ENCODE data around the gene CACNG8. TPM values are rescaled to one million over a fixed set of nuclear protein-coding genes. Genes with fewer than 3 reads are reported as not detected.
A peak's percentile ranks its signal among the peaks of the same experiment; 100 is the strongest.
"Not testable (repeated sequence)": the region's sequence is repeated elsewhere in the genome, so short reads cannot be mapped to it uniquely, and the experiment has no call there.

CACNG8 gene
- total RNA-seq, 1 experiment from 2014 or later = 0.91 TPM

DNA sequence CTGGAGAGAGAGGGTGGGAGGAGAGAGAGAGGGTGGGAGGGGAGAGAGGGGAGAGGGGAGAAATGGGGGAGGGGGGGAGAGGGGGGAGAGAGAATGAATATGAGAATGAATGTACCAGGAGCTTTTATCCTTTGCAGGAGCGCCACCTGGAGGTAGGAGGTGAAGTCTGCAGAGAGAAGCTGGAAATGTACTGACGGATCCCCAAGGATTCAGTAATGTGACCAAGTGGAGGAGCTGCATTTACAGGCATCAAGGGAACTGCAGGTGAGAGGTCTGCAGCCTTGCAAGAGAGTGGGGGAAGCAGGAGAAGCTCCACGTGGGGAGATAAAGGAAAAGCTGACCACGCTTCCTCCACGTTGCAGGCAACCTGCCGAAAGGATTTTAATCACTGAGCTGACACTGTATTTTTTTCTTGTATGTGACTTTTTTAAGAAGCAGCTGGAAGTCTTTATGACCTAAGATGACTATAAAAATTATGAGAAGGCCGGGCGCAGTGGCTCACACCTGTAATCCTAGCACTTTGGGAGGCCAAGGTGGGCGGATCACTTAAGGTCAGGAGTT, 67.3 kb downstream of the CACNG8 start:
- no peaks in the 10 kb centered on the region for H3K27me3 ChIP-seq (replicated peaks; ENCODE audit: control insufficient read depth, insufficient read depth, low read length)
- Mint-ChIP-seq H3K4me1 (ENCODE audit: low read depth, unreplicated experiment) (peaks cover 16% of the 10 kb centered on the region), H3K4me3 (ENCODE audit: unreplicated experiment) (no peak overlapping the region), H3K27ac (ENCODE audit: unreplicated experiment) (no peak overlapping the region), H3K27me3 (ENCODE audit: insufficient read depth, unreplicated experiment) (no peaks in the 10 kb centered on the region), H3K9me3 (ENCODE audit: unreplicated experiment) (no peaks in the 10 kb centered on the region), H3K36me3 (ENCODE audit: insufficient read depth, unreplicated experiment) (no peaks in the 10 kb centered on the region)
- TF ChIP-seq, protein P1, sequence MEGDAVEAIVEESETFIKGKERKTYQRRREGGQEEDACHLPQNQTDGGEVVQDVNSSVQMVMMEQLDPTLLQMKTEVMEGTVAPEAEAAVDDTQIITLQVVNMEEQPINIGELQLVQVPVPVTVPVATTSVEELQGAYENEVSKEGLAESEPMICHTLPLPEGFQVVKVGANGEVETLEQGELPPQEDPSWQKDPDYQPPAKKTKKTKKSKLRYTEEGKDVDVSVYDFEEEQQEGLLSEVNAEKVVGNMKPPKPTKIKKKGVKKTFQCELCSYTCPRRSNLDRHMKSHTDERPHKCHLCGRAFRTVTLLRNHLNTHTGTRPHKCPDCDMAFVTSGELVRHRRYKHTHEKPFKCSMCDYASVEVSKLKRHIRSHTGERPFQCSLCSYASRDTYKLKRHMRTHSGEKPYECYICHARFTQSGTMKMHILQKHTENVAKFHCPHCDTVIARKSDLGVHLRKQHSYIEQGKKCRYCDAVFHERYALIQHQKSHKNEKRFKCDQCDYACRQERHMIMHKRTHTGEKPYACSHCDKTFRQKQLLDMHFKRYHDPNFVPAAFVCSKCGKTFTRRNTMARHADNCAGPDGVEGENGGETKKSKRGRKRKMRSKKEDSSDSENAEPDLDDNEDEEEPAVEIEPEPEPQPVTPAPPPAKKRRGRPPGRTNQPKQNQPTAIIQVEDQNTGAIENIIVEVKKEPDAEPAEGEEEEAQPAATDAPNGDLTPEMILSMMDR (IDR thresholded peaks at IDR 0.05; ENCODE audit: insufficient read depth in 1 of 2, low read depth in 1 of 2, low read length in 1 of 2, severe bottlenecking in 1 of 2, unreplicated experiment in 1 of 2) = peak; percentile 67 to 69
- intact Hi-C loops (cut with micrococcal nuclease; ENCODE audit: unreplicated experiment) = no loop called here
- H3K9me3 ChIP-seq = no peaks in the 10 kb centered on the region
- CTCF ChIA-PET = interaction anchor here (0.7 to 1.3 kb wide), 26 partner anchors 9 to 371 kb away, joined by 3 to 12 read pairs (median 4); partner anchors contain the start of genes CNOT3, MYADM, PRKCG and TSEN34
- no peak overlapping the region for H3K4me3 ChIP-seq (ENCODE audit: low read depth, low read length)
- H3K4me1 ChIP-seq = no peaks in the 10 kb centered on the region
- no TSS peak for BruUV-seq (replicated peaks)
- no peaks in the 10 kb centered on the region for H3K36me3 ChIP-seq (ENCODE audit: control insufficient read depth, insufficient read depth, low read length)
- POLR2A ChIA-PET = interaction anchor here (0.6 to 0.7 kb wide), 2 partner anchors 162 to 256 kb away, joined by 4 to 15 read pairs; partner anchors contain the start of gene MYADM
- peak; percentile 73 to 77 for DNase-seq

DNA sequence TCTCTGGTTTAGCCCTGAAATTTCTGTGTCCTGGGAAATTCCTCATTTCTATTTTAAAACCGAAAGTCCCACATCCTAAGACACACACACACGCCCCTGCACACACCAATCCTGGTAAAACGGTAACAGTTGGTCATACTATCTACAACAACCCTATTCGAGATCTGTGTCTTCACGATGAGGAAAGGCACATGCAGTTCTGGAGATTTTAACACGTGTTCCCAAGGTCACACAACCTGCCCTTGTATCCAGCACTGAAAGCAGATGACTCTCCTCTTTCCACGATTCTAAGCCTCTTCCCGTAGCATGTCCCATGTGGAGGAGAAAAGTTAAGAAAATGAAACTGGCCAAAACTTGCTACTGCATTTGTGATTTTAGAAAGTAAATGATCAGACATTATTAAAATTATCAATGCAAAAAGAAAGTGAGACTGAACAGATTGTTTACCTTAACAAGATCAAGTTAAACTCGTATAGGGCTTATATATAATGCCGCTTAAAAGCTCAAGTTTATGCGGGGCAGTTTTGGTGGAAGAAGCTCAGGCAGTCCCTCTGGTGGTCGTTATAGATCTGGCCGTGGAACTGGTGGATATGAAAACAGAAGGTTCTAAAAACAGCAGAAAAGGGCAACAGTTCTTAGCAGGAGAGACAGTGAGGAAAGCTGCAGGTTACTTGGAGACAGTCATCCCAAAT, 68.3 kb downstream of the CACNG8 start:
- intact Hi-C loops (cut with micrococcal nuclease; ENCODE audit: unreplicated experiment) = loop anchor here (1.0 kb wide), 1 partner anchor 189 kb away; no protein-coding TSS in a partner anchor
- Mint-ChIP-seq H3K4me1 (ENCODE audit: low read depth, unreplicated experiment) (peaks cover 16% of the 10 kb centered on the region), H3K27ac (ENCODE audit: unreplicated experiment) (no peak overlapping the region), H3K36me3 (ENCODE audit: insufficient read depth, unreplicated experiment) (no peaks in the 10 kb centered on the region), H3K4me3 (ENCODE audit: unreplicated experiment) (no peak overlapping the region), H3K9me3 (ENCODE audit: unreplicated experiment) (no peaks in the 10 kb centered on the region), H3K27me3 (ENCODE audit: insufficient read depth, unreplicated experiment) (no peaks in the 10 kb centered on the region)
- TF ChIP-seq, protein P1 (IDR thresholded peaks at IDR 0.05; ENCODE audit: insufficient read depth in 1 of 2, low read depth in 1 of 2, low read length in 1 of 2, severe bottlenecking in 1 of 2, unreplicated experiment in 1 of 2) = peak in 1 of 2 experiments; percentile 75
- Histone ChIP-seq H3K9me3 (no peaks in the 10 kb centered on the region), H3K36me3 (ENCODE audit: control insufficient read depth, insufficient read depth, low read length) (no peaks in the 10 kb centered on the region), H3K27me3 (replicated peaks; ENCODE audit: control insufficient read depth, insufficient read depth, low read length) (no peaks in the 10 kb centered on the region), H3K4me3 (ENCODE audit: low read depth, low read length) (no peak overlapping the region), H3K4me1 (no peaks in the 10 kb centered on the region)
- BruUV-seq (replicated peaks) = no TSS peak
- ChIA-PET CTCF (interaction anchor here (0.5 to 1.0 kb wide), 8 partner anchors 11 to 432 kb away, joined by 3 to 6 read pairs (median 3); partner anchors contain the start of gene PRKCG), POLR2A (no interaction called here)
- peak in 1 of 2 experiments; percentile 33 for DNase-seq

DNA sequence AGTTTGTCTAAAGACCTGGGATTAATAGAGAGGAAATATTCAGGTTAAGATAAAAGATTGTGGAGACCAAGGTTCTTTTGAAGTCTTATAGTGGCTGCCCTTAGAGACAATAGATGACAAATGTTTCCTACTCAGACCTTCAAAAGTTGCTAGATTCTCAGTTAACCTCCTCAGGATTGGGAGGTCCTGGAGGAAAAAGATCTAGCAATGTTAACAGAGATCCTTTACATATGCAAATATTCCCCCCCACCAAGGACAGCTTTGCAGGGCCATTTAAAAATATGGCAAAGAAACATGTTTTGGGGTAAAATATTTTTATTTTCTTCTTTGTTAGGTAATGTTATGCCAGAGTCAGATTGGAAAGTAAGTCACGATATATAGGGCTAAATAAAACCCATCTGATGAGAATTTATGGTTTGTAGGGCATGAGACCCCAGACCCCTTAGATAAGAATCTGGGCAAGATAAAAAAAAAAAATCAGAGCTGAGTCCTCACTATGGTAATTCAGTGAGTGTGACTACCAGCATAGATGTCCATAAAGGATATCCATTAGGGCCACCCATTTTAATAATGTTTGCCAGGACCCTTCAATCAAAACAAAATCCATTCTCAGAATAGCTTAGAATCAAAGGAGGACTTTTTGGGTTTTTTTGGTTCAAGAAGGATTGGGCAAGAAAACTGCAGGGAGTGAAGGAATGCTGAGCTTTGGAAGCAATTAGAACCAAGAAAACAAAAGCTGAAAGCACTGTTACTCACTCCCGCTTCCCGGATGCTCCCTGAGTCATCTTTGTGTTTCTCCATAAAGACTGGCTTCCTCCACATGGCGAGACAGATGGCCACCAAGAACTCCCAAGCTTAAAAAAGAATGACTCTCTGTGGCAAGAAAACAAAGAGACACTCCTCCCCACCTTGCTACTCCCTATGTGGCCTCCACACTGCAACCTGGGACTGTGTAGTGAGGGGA, 72.8 kb downstream of the CACNG8 start:
- Histone ChIP-seq H3K27me3 (replicated peaks; ENCODE audit: control insufficient read depth, insufficient read depth, low read length) (no peaks in the 10 kb centered on the region), H3K36me3 (ENCODE audit: control insufficient read depth, insufficient read depth, low read length) (no peaks in the 10 kb centered on the region), H3K9me3 (0 out of 2 replicates have a peak, but pooled peaks cover 4% of the 10 kb centered on the region), H3K4me1 (no peaks in the 10 kb centered on the region), H3K4me3 (ENCODE audit: low read depth, low read length) (no peak overlapping the region)
- Mint-ChIP-seq H3K36me3 (ENCODE audit: insufficient read depth, unreplicated experiment) (no peaks in the 10 kb centered on the region), H3K27ac (ENCODE audit: unreplicated experiment) (no peak overlapping the region), H3K27me3 (ENCODE audit: insufficient read depth, unreplicated experiment) (no peaks in the 10 kb centered on the region), H3K4me3 (ENCODE audit: unreplicated experiment) (no peak overlapping the region), H3K9me3 (ENCODE audit: unreplicated experiment) (no peaks in the 10 kb centered on the region), H3K4me1 (ENCODE audit: low read depth, unreplicated experiment) (peaks cover 10% of the 10 kb centered on the region)
- ChIA-PET POLR2A (no interaction called here), CTCF (no interaction called here)
- no TSS peak for BruUV-seq (replicated peaks)
- no peak for DNase-seq
- intact Hi-C loops (cut with micrococcal nuclease; ENCODE audit: unreplicated experiment) = no loop called here
- TF ChIP-seq, protein P1 (IDR thresholded peaks at IDR 0.05; ENCODE audit: insufficient read depth in 1 of 2, low read depth in 1 of 2, low read length in 1 of 2, severe bottlenecking in 1 of 2, unreplicated experiment in 1 of 2) = no peak

DNA sequence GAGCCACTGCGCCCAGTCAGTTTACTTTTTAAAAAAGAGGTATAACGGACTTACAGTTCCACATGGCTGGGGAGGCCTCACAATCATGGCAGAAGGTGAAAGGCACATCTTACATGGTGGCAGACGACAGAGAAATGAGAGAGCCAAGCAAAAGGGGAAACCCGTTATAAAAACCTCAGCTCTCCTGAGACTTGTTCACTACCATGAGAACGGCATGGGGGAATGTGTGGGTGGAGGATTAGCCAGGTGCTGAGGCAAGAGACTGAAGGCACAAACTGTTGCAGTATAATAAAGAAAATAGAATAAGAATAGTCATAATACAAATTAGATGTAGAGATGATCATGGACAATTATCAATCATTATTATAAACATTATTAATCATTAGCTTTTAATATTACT, 73.8 kb downstream of the CACNG8 start:
- H3K36me3 Mint-ChIP-seq (ENCODE audit: insufficient read depth, unreplicated experiment); H3K9me3 Mint-ChIP-seq (ENCODE audit: unreplicated experiment); BruUV-seq (replicated peaks); H3K36me3 ChIP-seq (ENCODE audit: control insufficient read depth, insufficient read depth, low read length); H3K4me1 Mint-ChIP-seq (ENCODE audit: low read depth, unreplicated experiment); H3K4me3 Mint-ChIP-seq (ENCODE audit: unreplicated experiment); POLR2A ChIA-PET; H3K4me1 ChIP-seq; H3K27me3 Mint-ChIP-seq (ENCODE audit: insufficient read depth, unreplicated experiment); DNase-seq; H3K27ac Mint-ChIP-seq (ENCODE audit: unreplicated experiment); H3K27me3 ChIP-seq (replicated peaks; ENCODE audit: control insufficient read depth, insufficient read depth, low read length); H3K4me3 ChIP-seq (ENCODE audit: low read depth, low read length); H3K9me3 ChIP-seq; intact Hi-C loops (cut with micrococcal nuclease; ENCODE audit: unreplicated experiment): not testable (repeated sequence)
- CTCF ChIA-PET = interaction anchor here (0.7 kb wide), 1 partner anchor 836 kb away, joined by 3 read pairs; no protein-coding TSS in a partner anchor
